SK-N-SH (cell line): ENCODE data around the gene FMNL2. TPM values are rescaled to one million over a fixed set of nuclear protein-coding genes. Genes with fewer than 3 reads are reported as not detected.

Source experiments
- CTCF ChIA-PET: fragments of 300-600, 350-600 bp; formaldehyde crosslinking; extraction: SDS; loops from one replicate; lab custom pipeline; 2021; lab: Yijun Ruan, JAX
- POLR2A ChIA-PET: fragments of 350-600 bp; sonication (Branson Sonifier 250); formaldehyde crosslinking; extraction: SDS; loops from one replicate; lab custom pipeline; 2020; ENCODE audit warnings: antibody characterized with exemption, inconsistent platforms; lab: Yijun Ruan, JAX
- DNase-seq: peaks from one replicate; pipeline ENCODE4 v3.0.0; 2012
- H2AFZ ChIP-seq: fragments of 200-600 bp; sonication (generic); 2 replicates; pipeline ENCODE4 v1.8.1; 2016; ENCODE audit warnings: antibody characterized with exemption, mild to moderate bottlenecking, low read depth
- H3F3A ChIP-seq: fragments of 200-600 bp; sonication (generic); replicated peaks from 2 replicates; pipeline ENCODE3; 2016; ENCODE audit warnings: antibody characterized with exemption, mild to moderate bottlenecking; ENCODE audit not compliant: insufficient read depth
- H3K27ac ChIP-seq, 2 experiments: fragments of 200-500 bp in 1 of 2; fragments of 200-600 bp in 1 of 2; sonication (Bioruptor generic) in 1 of 2; sonication (generic), shearing (Covaris generic) in 1 of 2; 2 replicates each; pipeline versions ENCODE4 v1.5.1 to v1.6.1; 2014 to 2016; ENCODE audit warnings: low read depth in 2 of 2, inconsistent platforms in 1 of 2, low read length in 1 of 2, mild to moderate bottlenecking in 1 of 2, mixed read lengths in 1 of 2
- H3K27me3 ChIP-seq: fragments of 200-600 bp; sonication (generic), shearing (Covaris generic); 2 replicates; pipeline ENCODE4 v1.6.1; 2016; ENCODE audit warnings: mixed run types; ENCODE audit not compliant: insufficient read depth
- H3K36me3 ChIP-seq, 2 experiments: fragments of 200-500 bp in 1 of 2; fragments of 200-600 bp in 1 of 2; sonication (Bioruptor generic) in 1 of 2; sonication (generic) in 1 of 2; replicated peaks in 1 of 2; 2 replicates each; pipeline versions ENCODE3 to v1.5.1; 2014 to 2016; ENCODE audit warnings: low read length in 1 of 2, mild to moderate bottlenecking in 1 of 2; ENCODE audit not compliant: insufficient read depth in 2 of 2, control insufficient read depth in 1 of 2
- H3K4me1 ChIP-seq, 2 experiments: fragments of 200-500 bp in 1 of 2; fragments of 200-600 bp in 1 of 2; sonication (Bioruptor generic) in 1 of 2; sonication (generic), shearing (Covaris generic) in 1 of 2; 2 replicates each; pipeline versions ENCODE4 v1.5.1 to v1.6.1; 2014 to 2016; ENCODE audit warnings: low read depth in 1 of 2, low read length in 1 of 2, mixed run types in 1 of 2; ENCODE audit not compliant: insufficient read depth in 2 of 2, control insufficient read depth in 1 of 2
- H3K4me2 ChIP-seq: fragments of 200-600 bp; sonication (generic), shearing (Covaris generic); 2 replicates; pipeline ENCODE4 v1.6.1; 2017; ENCODE audit warnings: mixed run types
- H3K4me3 ChIP-seq, 2 experiments: fragments of 200-500 bp in 1 of 2; fragments of 200-600 bp in 1 of 2; sonication (Bioruptor generic) in 1 of 2; sonication (generic), shearing (Covaris generic) in 1 of 2; 2 replicates each; pipeline versions ENCODE4 v1.5.1 to v1.8.1; 2014 to 2016; ENCODE audit warnings: low read depth in 2 of 2, inconsistent platforms in 1 of 2, low read length in 1 of 2, mild to moderate bottlenecking in 1 of 2, mixed read lengths in 1 of 2, moderate library complexity in 1 of 2
- H3K79me2 ChIP-seq: fragments of 200-600 bp; sonication (generic); 2 replicates; pipeline ENCODE4 v1.8.1; 2017; ENCODE audit warnings: mild to moderate bottlenecking; ENCODE audit not compliant: insufficient read depth
- H3K9ac ChIP-seq: fragments of 200-600 bp; sonication (generic); 2 replicates; pipeline ENCODE4 v1.6.1; 2017; ENCODE audit warnings: mixed run types
- H3K9me2 ChIP-seq: fragments of 200-600 bp; sonication (generic); 2 replicates; pipeline ENCODE4 v1.6.1; 2017; ENCODE audit warnings: mixed run types
- H3K9me3 ChIP-seq: fragments of 200-600 bp; sonication (generic); 2 replicates; pipeline ENCODE4 v1.6.1; 2017; ENCODE audit warnings: mixed run types, mild to moderate bottlenecking, moderate library complexity
- H4K20me1 ChIP-seq: fragments of 200-600 bp; sonication (generic); 2 replicates; pipeline ENCODE4 v1.6.1; 2017; ENCODE audit warnings: mild to moderate bottlenecking, mixed run types; ENCODE audit not compliant: insufficient read depth
- ELF1 ChIP-seq: IDR thresholded peaks from 2 replicates; pipeline ENCODE4 v1.4.0; 2012
- EP300 ChIP-seq, 2 experiments: IDR thresholded peaks; 2 replicates each; pipeline versions ENCODE4 v1.4.0 to v1.6.1; 2012; ENCODE audit warnings: borderline replicate concordance in 1 of 2, low read depth in 1 of 2, low read length in 1 of 2
- EZH2phosphoT487 ChIP-seq: fragments of 200-600 bp; sonication (generic); IDR thresholded peaks from 2 replicates; pipeline ENCODE4 v1.6.1; 2017; ENCODE audit warnings: low read depth, mixed run types, mild to moderate bottlenecking, antibody characterized with exemption, moderate library complexity, borderline replicate concordance
- FOSL2 ChIP-seq: IDR thresholded peaks from 2 replicates; pipeline ENCODE4 v1.4.0; 2012; ENCODE audit warnings: low read depth, mild to moderate bottlenecking, moderate library complexity, borderline replicate concordance
- FOXJ3 ChIP-seq: sonication (generic); formaldehyde crosslinking; IDR thresholded peaks from 2 replicates; pipeline ENCODE4 v1.5.1; 2020; ENCODE audit warnings: mild to moderate bottlenecking, missing genetic modification reagents
- GABPA ChIP-seq: IDR thresholded peaks from 2 replicates; pipeline ENCODE4 v1.4.0; 2012; ENCODE audit warnings: low read depth, mild to moderate bottlenecking
- JUND ChIP-seq: IDR thresholded peaks from 2 replicates; pipeline ENCODE4 v1.4.0; 2012
- MEF2A ChIP-seq: IDR thresholded peaks from 2 replicates; pipeline ENCODE4 v1.4.0; 2012; ENCODE audit warnings: low read depth, borderline replicate concordance
- MXI1 ChIP-seq: IDR thresholded peaks from 2 replicates; pipeline ENCODE4 v1.6.1; 2012; ENCODE audit warnings: mild to moderate bottlenecking, low read depth, low read length, improper control_type of control experiment
- NFIC ChIP-seq: IDR thresholded peaks from 2 replicates; pipeline ENCODE4 v1.4.0; 2012; ENCODE audit warnings: borderline replicate concordance
- NRF1 ChIP-seq: IDR thresholded peaks from 2 replicates; pipeline ENCODE4 v1.6.1; 2012; ENCODE audit warnings: low read depth, mild to moderate bottlenecking, low read length
- POLR2AphosphoS5 ChIP-seq: IDR thresholded peaks from 2 replicates; pipeline ENCODE4 v1.6.1; 2012; ENCODE audit warnings: low read depth, low read length
- RAD21 ChIP-seq: IDR thresholded peaks from 2 replicates; pipeline ENCODE4 v1.6.1; 2012; ENCODE audit warnings: mild to moderate bottlenecking, low read length
- SIN3A ChIP-seq: IDR thresholded peaks from 2 replicates; pipeline ENCODE4 v1.6.1; 2012; ENCODE audit warnings: low read depth, mild to moderate bottlenecking, low read length, moderate library complexity, borderline replicate concordance
- TCF12 ChIP-seq: IDR thresholded peaks from 2 replicates; pipeline ENCODE4 v1.4.0; 2012
- TEAD4 ChIP-seq: IDR thresholded peaks from 2 replicates; pipeline ENCODE4 v1.4.0; 2012; ENCODE audit warnings: mild to moderate bottlenecking, borderline replicate concordance; ENCODE audit not compliant: insufficient read depth
- YY1 ChIP-seq: IDR thresholded peaks from 2 replicates; pipeline ENCODE4 v1.4.0; 2012; ENCODE audit warnings: low read depth, mild to moderate bottlenecking
- WGBS: methylation state at CpG from one replicate; pipeline ENCODE4 v1.1.6; 2017; ENCODE audit warnings: low lambda C conversion rate; 5-methylcytosine and 5-hydroxymethylcytosine counted together
- polyA plus RNA-seq, 3 experiments: library from polyadenylated mRNA; depleted of rRNA; stranded (reverse); fragments of >200 nt; gene quantifications; 2 replicates each; pipeline ENCODE4 v1.2.3, GENCODE V29; 2012
- TF ChIP-seq, protein P1 (sequence below): IDR thresholded peaks from 2 replicates; pipeline ENCODE4 v1.6.1; 2012; ENCODE audit warnings: mild to moderate bottlenecking, low read depth, low read length, moderate library complexity
- TF ChIP-seq, protein P2 (sequence below): fragments of 150-350 bp; IDR thresholded peaks from 2 replicates; pipeline ENCODE4 v1.6.1; 2016; ENCODE audit warnings: mild to moderate bottlenecking, low read depth, low read length
- TF ChIP-seq, protein P3 (sequence below): IDR thresholded peaks from 2 replicates; pipeline ENCODE4; 2012

FMNL2 gene
- polyA plus RNA-seq, 1 of the 3 experiments (the other 2 are of a cell fraction) = 14.5 TPM

DNA sequence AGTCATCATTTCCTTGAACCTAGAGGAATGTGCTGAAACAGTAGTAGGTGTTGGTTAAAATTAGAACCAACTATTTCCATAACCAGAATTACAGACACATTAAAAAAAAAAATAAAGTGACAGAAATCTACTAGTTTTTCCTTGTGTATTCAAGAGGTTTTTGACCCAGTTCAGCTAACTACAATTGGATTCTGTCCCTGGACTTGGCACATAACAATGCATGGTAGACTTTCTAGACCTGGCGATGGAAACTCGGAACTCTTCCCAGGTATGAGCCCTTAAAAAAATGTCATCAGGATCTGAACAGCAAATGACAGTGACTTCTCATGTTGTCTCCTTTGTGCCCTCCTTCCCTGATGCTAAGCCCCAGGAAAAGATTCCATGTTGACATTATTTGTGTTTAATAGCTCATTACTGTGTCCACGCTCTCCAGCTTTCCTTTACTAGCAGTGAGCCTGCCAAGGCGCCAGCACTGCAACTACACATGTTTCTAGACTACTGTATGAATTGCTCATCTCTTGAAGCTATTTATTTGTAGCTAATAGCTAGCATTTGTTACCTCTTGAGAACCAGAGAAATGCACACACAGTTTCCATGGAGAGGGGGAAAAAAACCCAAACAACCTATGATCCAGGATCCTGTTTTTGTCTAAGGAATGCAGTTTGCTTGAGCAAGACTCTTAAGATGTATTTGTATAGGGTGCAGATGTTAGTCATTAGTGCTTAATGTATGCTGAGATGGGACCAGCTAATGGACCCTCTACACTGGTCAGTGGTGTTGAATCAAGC is 148.5 kb downstream of the FMNL2 start (continued):
- TF ChIP-seq, protein P1, sequence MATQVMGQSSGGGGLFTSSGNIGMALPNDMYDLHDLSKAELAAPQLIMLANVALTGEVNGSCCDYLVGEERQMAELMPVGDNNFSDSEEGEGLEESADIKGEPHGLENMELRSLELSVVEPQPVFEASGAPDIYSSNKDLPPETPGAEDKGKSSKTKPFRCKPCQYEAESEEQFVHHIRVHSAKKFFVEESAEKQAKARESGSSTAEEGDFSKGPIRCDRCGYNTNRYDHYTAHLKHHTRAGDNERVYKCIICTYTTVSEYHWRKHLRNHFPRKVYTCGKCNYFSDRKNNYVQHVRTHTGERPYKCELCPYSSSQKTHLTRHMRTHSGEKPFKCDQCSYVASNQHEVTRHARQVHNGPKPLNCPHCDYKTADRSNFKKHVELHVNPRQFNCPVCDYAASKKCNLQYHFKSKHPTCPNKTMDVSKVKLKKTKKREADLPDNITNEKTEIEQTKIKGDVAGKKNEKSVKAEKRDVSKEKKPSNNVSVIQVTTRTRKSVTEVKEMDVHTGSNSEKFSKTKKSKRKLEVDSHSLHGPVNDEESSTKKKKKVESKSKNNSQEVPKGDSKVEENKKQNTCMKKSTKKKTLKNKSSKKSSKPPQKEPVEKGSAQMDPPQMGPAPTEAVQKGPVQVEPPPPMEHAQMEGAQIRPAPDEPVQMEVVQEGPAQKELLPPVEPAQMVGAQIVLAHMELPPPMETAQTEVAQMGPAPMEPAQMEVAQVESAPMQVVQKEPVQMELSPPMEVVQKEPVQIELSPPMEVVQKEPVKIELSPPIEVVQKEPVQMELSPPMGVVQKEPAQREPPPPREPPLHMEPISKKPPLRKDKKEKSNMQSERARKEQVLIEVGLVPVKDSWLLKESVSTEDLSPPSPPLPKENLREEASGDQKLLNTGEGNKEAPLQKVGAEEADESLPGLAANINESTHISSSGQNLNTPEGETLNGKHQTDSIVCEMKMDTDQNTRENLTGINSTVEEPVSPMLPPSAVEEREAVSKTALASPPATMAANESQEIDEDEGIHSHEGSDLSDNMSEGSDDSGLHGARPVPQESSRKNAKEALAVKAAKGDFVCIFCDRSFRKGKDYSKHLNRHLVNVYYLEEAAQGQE = no peak
- TF ChIP-seq ELF1 (no peak), JUND (no peak), TCF12 (no peak)

DNA sequence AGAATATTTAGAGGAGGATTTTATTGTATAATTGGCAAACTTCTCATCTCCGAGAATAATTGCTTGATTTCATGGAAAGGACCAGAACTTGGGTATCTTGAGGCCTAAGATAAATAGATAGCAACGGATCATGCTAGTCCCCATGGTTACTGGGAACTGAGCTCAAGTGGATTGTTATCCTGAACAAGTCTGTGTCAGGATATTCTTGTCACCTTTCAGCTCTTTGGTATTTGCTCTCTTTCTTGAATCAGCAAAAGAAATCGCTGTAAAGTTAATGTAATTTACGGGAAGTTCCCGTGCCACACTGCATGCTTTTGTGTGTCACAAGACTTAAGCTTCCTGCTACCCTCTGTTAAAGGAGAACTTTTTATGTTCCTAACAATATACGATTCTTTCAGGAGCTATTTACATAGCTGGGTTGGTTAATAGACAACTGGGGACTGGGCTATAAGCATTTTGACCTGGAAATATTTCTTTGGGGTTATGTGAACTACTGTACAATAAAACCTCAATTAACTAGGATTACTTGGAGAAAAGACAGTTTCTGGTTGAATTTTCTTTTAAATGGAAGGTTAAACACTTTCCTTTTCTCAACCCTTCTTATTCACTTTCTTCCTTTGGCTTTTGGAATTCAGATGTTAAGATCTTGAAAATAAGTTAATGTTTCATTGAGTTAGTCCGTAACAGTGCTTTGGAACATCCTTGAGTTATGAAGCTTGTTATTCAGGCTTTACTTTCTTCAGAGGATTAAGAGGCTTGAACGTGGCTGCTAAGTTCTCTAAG is 151.2 kb downstream of the FMNL2 start:
- H3K27me3 ChIP-seq = no peaks in the 10 kb centered on the region
- no peak overlapping the region for H2AFZ ChIP-seq
- DNase-seq = no peak
- CTCF ChIA-PET = no interaction called here
- H3K9me2 ChIP-seq = no peaks in the 10 kb centered on the region
- H3K36me3 ChIP-seq = no peaks in the 10 kb centered on the region
- WGBS = 77% methylated on average over 8 of the region's 8 CpGs
- no peak overlapping the region for H3K4me2 ChIP-seq
- 0 out of 2 replicates have a peak, but pooled peaks cover 5% of the 10 kb centered on the region for H4K20me1 ChIP-seq
- POLR2A ChIA-PET = no interaction called here
- peaks cover 6 to 11% of the 10 kb centered on the region in 2 experiments; a peak in 2 of 4 replicates for H3K4me1 ChIP-seq
- H3K9ac ChIP-seq = no peak overlapping the region
- no peak for TF ChIP-seq EZH2phosphoT487
- no peak for TF ChIP-seq FOSL2
- TF ChIP-seq EP300 (IDR thresholded peaks at IDR 0.05; ENCODE audit: borderline replicate concordance in 1 of 2, low read depth in 1 of 2, low read length in 1 of 2) = no peak
- TF ChIP-seq GABPA = no peak
- TF ChIP-seq MXI1 = no peak
- no peak for TF ChIP-seq RAD21
- no peak for TF ChIP-seq MEF2A
- TF ChIP-seq, protein P2, sequence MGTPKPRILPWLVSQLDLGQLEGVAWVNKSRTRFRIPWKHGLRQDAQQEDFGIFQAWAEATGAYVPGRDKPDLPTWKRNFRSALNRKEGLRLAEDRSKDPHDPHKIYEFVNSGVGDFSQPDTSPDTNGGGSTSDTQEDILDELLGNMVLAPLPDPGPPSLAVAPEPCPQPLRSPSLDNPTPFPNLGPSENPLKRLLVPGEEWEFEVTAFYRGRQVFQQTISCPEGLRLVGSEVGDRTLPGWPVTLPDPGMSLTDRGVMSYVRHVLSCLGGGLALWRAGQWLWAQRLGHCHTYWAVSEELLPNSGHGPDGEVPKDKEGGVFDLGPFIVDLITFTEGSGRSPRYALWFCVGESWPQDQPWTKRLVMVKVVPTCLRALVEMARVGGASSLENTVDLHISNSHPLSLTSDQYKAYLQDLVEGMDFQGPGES = no peak
- TF ChIP-seq, protein P3, sequence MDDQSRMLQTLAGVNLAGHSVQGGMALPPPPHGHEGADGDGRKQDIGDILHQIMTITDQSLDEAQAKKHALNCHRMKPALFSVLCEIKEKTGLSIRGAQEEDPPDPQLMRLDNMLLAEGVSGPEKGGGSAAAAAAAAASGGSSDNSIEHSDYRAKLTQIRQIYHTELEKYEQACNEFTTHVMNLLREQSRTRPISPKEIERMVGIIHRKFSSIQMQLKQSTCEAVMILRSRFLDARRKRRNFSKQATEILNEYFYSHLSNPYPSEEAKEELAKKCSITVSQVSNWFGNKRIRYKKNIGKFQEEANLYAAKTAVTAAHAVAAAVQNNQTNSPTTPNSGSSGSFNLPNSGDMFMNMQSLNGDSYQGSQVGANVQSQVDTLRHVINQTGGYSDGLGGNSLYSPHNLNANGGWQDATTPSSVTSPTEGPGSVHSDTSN = no peak
- TF ChIP-seq, protein P1 = no peak
- no peak for TF ChIP-seq TCF12
- no peak for TF ChIP-seq TEAD4
- TF ChIP-seq SIN3A = no peak
- TF ChIP-seq NRF1 = no peak
- TF ChIP-seq POLR2AphosphoS5 = no peak
- no peak for TF ChIP-seq FOXJ3 (CRISPR knock-in tag)
- no peak for TF ChIP-seq JUND
- no peak for TF ChIP-seq YY1
- no peak for TF ChIP-seq NFIC
- H3K79me2 ChIP-seq = peaks cover 3% of the 10 kb centered on the region; the same call in 1 of the 2 replicates
- no peak overlapping the region for H3K4me3 ChIP-seq
- H3K9me3 ChIP-seq = no peaks in the 10 kb centered on the region
- no peak overlapping the region for H3K27ac ChIP-seq
- H3F3A ChIP-seq = no peaks in the 10 kb centered on the region
